GM12878 (cell line): Measurements from ENCODE around the gene CPLANE2. TPM values are rescaled to one million over a fixed set of nuclear protein-coding genes. Genes with fewer than 3 reads are reported as not detected.

Experiments used
- ATAC-seq: fragments of 200-7000 bp; cut with Tn5 transposase; 3 replicates; pipeline ENCODE4 v1.9.1; 2020; ENCODE audit warnings: mild to moderate bottlenecking, moderate library complexity
- BruUV-seq: library from RNA; stranded (reverse); fragments of 400-500 nt; replicated peaks from 2 replicates; lab custom pipeline; 2021; lab: Mats Ljungman, UMichigan
- CTCF ChIA-PET: fragments of 300-600 bp; sonication (Branson Sonifier 250); formaldehyde crosslinking; extraction: SDS; loops from one replicate; lab custom pipeline; 2021; ENCODE audit warnings: inconsistent platforms; lab: Yijun Ruan, JAX
- POLR2A ChIA-PET: fragments of 350-600 bp; formaldehyde crosslinking; extraction: SDS; loops from one replicate; lab custom pipeline; 2021; ENCODE audit warnings: inconsistent platforms; lab: Charles Lee
- RAD21 ChIA-PET: fragments of 300-600 bp; sonication (Branson Sonifier 250); formaldehyde crosslinking; loops from one replicate; lab custom pipeline; 2023; ENCODE audit warnings: antibody characterized with exemption; ENCODE audit not compliant: unreplicated experiment; lab: Charles Lee
- SMC1A ChIA-PET: fragments of 300-600 bp; sonication (Branson Sonifier 250); formaldehyde crosslinking; loops from one replicate; lab custom pipeline; 2023; ENCODE audit not compliant: unreplicated experiment, uncharacterized antibody; lab: Charles Lee
- DNase-seq: peaks from one replicate; pipeline ENCODE4 v3.0.0-alpha.2; 2011; ENCODE audit warnings: low read depth, low spot score
- FAIRE-seq: peaks from 3 replicates; lab custom pipeline; 2011; peaks lifted over from hg19 to GRCh38; lab: Jason Lieb, UNC
- H2AFZ ChIP-seq: 2 replicates; pipeline ENCODE4 v1.6.0; 2011; ENCODE audit warnings: low read depth, low read length, control low read depth; ENCODE audit not compliant: control insufficient read depth
- H3K27ac ChIP-seq: 2 replicates; pipeline ENCODE4 v1.5.1; 2011; ENCODE audit warnings: control low read depth; ENCODE audit not compliant: control insufficient read depth, insufficient read depth
- H3K27me3 ChIP-seq, 2 experiments: replicated peaks in 1 of 2; 2 replicates each; pipeline versions ENCODE4 v1.6.0 to v1.6.1; 2011; ENCODE audit warnings: low read length in 1 of 2; ENCODE audit not compliant: control insufficient read depth in 2 of 2, insufficient read depth in 2 of 2
- H3K36me3 ChIP-seq, 2 experiments: 2 replicates each; pipeline ENCODE4 v1.5.1; 2011; ENCODE audit warnings: low read length in 1 of 2; ENCODE audit not compliant: control insufficient read depth in 2 of 2, insufficient read depth in 2 of 2
- H3K4me1 ChIP-seq: 2 replicates; pipeline ENCODE4 v1.6.1; 2011; ENCODE audit warnings: mild to moderate bottlenecking, low read length, moderate library complexity, mixed read lengths; ENCODE audit not compliant: control insufficient read depth, insufficient read depth
- H3K4me2 ChIP-seq: 2 replicates; pipeline ENCODE4 v1.6.0; 2011; ENCODE audit warnings: control low read depth; ENCODE audit not compliant: control insufficient read depth, insufficient read depth
- H3K4me3 ChIP-seq: fragments of 200-600 bp; sonication (generic); 2 replicates; pipeline ENCODE4 v1.5.1; 2016
- H3K79me2 ChIP-seq: 2 replicates; pipeline ENCODE4 v1.6.0; 2011; ENCODE audit warnings: low read length; ENCODE audit not compliant: control insufficient read depth, insufficient read depth
- H3K9ac ChIP-seq: 2 replicates; pipeline ENCODE4 v1.8.0; 2011; ENCODE audit warnings: low read length, control low read depth, mixed read lengths; ENCODE audit not compliant: control insufficient read depth, insufficient read depth
- H3K9me3 ChIP-seq: replicated peaks from 3 replicates; pipeline ENCODE4 v1.5.1; 2011; ENCODE audit warnings: mild to moderate bottlenecking, low read length; ENCODE audit not compliant: control insufficient read depth, insufficient read depth
- H4K20me1 ChIP-seq: 2 replicates; pipeline ENCODE4 v1.6.0; 2011; ENCODE audit not compliant: control insufficient read depth, insufficient read depth
- HCFC1 ChIP-seq: fragments of 150-350 bp; IDR thresholded peaks from 2 replicates; pipeline ENCODE4 v1.6.1; 2014; ENCODE audit warnings: low read length
- HDGF ChIP-seq: fragments of 450-650 bp; IDR thresholded peaks from 2 replicates; pipeline ENCODE4 v1.6.1; 2016; ENCODE audit warnings: antibody characterized with exemption
- NR2C2 ChIP-seq: IDR thresholded peaks from 2 replicates; pipeline ENCODE4 v1.6.1; 2011; ENCODE audit warnings: borderline replicate concordance, low read depth; ENCODE audit not compliant: control insufficient read depth, insufficient read length
- SREBF1 ChIP-seq: IDR thresholded peaks from 2 replicates; pipeline ENCODE4 v1.6.1; 2012; ENCODE audit warnings: mild to moderate bottlenecking, low read length
- YBX1 ChIP-seq: fragments of 450-650 bp; IDR thresholded peaks from 2 replicates; pipeline ENCODE4 v1.6.1; 2016; ENCODE audit warnings: antibody characterized with exemption
- ZBED1 ChIP-seq: IDR thresholded peaks from 2 replicates; pipeline ENCODE4 v1.6.1; 2016; ENCODE audit warnings: borderline replicate concordance
- ZNF217 ChIP-seq: fragments of 450-650 bp; IDR thresholded peaks from 2 replicates; pipeline ENCODE4 v1.6.1; 2017; ENCODE audit warnings: antibody characterized with exemption, mild to moderate bottlenecking
- ZNF24 ChIP-seq: fragments of 450-650 bp; IDR thresholded peaks from 2 replicates; pipeline ENCODE4 v1.6.1; 2017; ENCODE audit warnings: antibody characterized with exemption, mild to moderate bottlenecking
- WGBS: methylation state at CpG from one replicate; pipeline ENCODE4 v1.1.6; 2016; ENCODE audit warnings: low lambda C conversion rate; ENCODE audit not compliant: insufficient replicate concordance, insufficient coverage; ENCODE audit errors: missing lambda C conversion rate; 5-methylcytosine and 5-hydroxymethylcytosine counted together
- in situ Hi-C: fragments of 300-500 bp; cut with MboI; formaldehyde crosslinking; loops from 9 replicates; pipeline ENCODE4 v1.14.3; 2018; ENCODE audit warnings: mixed read lengths
- intact Hi-C: fragments of 100-400 bp; cut with micrococcal nuclease; formaldehyde crosslinking; loops from one replicate; pipeline ENCODE4 v1.14.2; 2022; ENCODE audit not compliant: unreplicated experiment
- polyA plus RNA-seq, 11 experiments: library from polyadenylated mRNA; depleted of rRNA in 4 of 11; unstranded in 6 of 11; stranded (reverse) in 5 of 11; fragments of >200 nt; fragmentation: Nextera tagmentation in 4 of 11; fragmentation: Illumina TruSeq in 1 of 11; extraction: Ambion mirVana in 4 of 11; extraction: Trizol in 1 of 11; gene quantifications; 1 replicate in 1 of 11; 2 replicates in 10 of 11; pipeline versions ENCODE4 v1.2.1 to v1.2.3, GENCODE V29; 2011 to 2016; ENCODE audit warnings: inconsistent platforms in 2 of 11, missing spikeins in 2 of 11, low read depth in 1 of 11
- total RNA-seq, 4 experiments: library from RNA; depleted of rRNA in 3 of 4; stranded (reverse); fragments of >200 nt in 3 of 4; fragmentation: Illumina TruSeq in 1 of 4; extraction: Trizol in 1 of 4; gene quantifications; 2 replicates each; pipeline versions ENCODE4 v1.2.1 to v1.2.3, GENCODE V29; 2013 to 2021
- TF ChIP-seq, protein P1 (sequence below): fragments of 150-350 bp; IDR thresholded peaks from 2 replicates; pipeline ENCODE4 v1.6.1; 2016; ENCODE audit warnings: low read depth, low read length
- TF ChIP-seq, protein P2 (sequence below): fragments of 450-650 bp; IDR thresholded peaks from 2 replicates; pipeline ENCODE4 v1.6.1; 2017; ENCODE audit warnings: mild to moderate bottlenecking, moderate library complexity
- TF ChIP-seq, protein P3 (sequence below): fragments of 450-650 bp; formaldehyde crosslinking; IDR thresholded peaks from 2 replicates; pipeline ENCODE4 v1.4.0; 2022; ENCODE audit warnings: mild to moderate bottlenecking, moderate library complexity
- TF ChIP-seq, protein P4 (sequence below): fragments of 450-650 bp; IDR thresholded peaks from 2 replicates; pipeline ENCODE4 v1.6.1; 2016; ENCODE audit warnings: mild to moderate bottlenecking

The CPLANE2 gene
- total and polyA plus RNA-seq, 10 of the 15 experiments (the other 5 are each of a cell fraction or from before 2014, with no cell fraction given): 0.09 to 4.5 (median 2.3) TPM; not detected in 1

DNA sequence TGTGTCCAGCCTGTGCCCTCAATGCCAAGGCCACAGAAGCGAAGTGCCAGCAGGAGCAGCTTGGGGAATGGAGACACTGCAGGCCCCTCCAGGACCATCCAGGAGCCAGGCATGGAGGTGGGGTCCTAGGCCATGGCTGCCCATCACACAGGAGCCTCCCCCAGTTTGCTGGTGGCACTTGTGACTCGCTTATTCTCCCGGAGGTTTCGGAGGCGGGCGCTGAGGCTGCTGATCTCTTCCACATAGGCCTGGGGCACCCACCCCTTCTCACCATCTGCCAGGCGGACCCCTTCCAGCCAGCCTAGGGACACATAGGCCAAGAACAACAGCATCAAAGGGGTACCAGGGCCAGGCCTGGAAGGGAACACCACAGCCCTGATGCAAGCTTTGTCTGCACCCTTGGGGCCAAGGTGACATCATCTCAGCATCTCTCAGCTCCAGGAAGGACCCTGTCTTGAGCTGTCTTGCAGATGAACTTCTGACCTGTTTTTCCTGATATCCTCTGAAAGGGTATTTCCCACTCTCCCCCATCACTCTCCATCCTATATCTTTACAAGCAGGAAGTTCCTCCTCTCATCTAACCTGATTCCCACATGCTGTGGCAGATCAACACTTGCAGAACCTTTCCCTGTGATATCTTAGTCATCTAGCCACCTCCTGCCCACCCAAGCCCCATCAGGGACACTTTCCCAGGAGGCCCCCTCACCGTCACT is 38.4 kb downstream of the CPLANE2 start:
- H3K9ac ChIP-seq: no peak overlapping the region
- H2AFZ ChIP-seq: no peak overlapping the region
- H3K4me1 ChIP-seq: no peaks in the 10 kb centered on the region; the same call in 1 of the 2 replicates
- in situ Hi-C loops (no loop called here), intact Hi-C loops (no loop called here)
- H3K4me3 ChIP-seq: no peak overlapping the region
- CTCF ChIA-PET: interaction anchor here (0.9 to 1.2 kb wide), 2 partner anchors 10 to 20 kb away, joined by 3 to 6 read pairs; no protein-coding TSS in a partner anchor
- RAD21 ChIA-PET: interaction anchor here (0.8 to 1.5 kb wide), 2 partner anchors 10 to 46 kb away, joined by 3 to 4 read pairs; no protein-coding TSS in a partner anchor
- no peaks in the 10 kb centered on the region for H3K79me2 ChIP-seq
- 60% methylated on average over 8 of the region's 8 CpGs for WGBS
- no peaks in the 10 kb centered on the region for H4K20me1 ChIP-seq
- POLR2A ChIA-PET: no interaction called here
- H3K9me3 ChIP-seq: no peaks in the 10 kb centered on the region
- no peak overlapping the region for H3K27ac ChIP-seq
- BruUV-seq: no TSS peak
- no peaks in the 10 kb centered on the region for H3K36me3 ChIP-seq
- ATAC-seq (peak; percentile 32; the same call in 1 of the 3 replicates), FAIRE-seq (no peak), DNase-seq (no peak)
- SMC1A ChIA-PET: no interaction called here
- no peak overlapping the region for H3K4me2 ChIP-seq
- H3K27me3 ChIP-seq: no peaks in the 10 kb centered on the region
- TF ChIP-seq YBX1: no peak
- no peak for TF ChIP-seq SREBF1
- TF ChIP-seq, protein P1, sequence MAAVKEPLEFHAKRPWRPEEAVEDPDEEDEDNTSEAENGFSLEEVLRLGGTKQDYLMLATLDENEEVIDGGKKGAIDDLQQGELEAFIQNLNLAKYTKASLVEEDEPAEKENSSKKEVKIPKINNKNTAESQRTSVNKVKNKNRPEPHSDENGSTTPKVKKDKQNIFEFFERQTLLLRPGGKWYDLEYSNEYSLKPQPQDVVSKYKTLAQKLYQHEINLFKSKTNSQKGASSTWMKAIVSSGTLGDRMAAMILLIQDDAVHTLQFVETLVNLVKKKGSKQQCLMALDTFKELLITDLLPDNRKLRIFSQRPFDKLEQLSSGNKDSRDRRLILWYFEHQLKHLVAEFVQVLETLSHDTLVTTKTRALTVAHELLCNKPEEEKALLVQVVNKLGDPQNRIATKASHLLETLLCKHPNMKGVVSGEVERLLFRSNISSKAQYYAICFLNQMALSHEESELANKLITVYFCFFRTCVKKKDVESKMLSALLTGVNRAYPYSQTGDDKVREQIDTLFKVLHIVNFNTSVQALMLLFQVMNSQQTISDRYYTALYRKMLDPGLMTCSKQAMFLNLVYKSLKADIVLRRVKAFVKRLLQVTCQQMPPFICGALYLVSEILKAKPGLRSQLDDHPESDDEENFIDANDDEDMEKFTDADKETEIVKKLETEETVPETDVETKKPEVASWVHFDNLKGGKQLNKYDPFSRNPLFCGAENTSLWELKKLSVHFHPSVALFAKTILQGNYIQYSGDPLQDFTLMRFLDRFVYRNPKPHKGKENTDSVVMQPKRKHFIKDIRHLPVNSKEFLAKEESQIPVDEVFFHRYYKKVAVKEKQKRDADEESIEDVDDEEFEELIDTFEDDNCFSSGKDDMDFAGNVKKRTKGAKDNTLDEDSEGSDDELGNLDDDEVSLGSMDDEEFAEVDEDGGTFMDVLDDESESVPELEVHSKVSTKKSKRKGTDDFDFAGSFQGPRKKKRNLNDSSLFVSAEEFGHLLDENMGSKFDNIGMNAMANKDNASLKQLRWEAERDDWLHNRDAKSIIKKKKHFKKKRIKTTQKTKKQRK: no peak
- TF ChIP-seq NR2C2: no peak
- TF ChIP-seq, protein P2, sequence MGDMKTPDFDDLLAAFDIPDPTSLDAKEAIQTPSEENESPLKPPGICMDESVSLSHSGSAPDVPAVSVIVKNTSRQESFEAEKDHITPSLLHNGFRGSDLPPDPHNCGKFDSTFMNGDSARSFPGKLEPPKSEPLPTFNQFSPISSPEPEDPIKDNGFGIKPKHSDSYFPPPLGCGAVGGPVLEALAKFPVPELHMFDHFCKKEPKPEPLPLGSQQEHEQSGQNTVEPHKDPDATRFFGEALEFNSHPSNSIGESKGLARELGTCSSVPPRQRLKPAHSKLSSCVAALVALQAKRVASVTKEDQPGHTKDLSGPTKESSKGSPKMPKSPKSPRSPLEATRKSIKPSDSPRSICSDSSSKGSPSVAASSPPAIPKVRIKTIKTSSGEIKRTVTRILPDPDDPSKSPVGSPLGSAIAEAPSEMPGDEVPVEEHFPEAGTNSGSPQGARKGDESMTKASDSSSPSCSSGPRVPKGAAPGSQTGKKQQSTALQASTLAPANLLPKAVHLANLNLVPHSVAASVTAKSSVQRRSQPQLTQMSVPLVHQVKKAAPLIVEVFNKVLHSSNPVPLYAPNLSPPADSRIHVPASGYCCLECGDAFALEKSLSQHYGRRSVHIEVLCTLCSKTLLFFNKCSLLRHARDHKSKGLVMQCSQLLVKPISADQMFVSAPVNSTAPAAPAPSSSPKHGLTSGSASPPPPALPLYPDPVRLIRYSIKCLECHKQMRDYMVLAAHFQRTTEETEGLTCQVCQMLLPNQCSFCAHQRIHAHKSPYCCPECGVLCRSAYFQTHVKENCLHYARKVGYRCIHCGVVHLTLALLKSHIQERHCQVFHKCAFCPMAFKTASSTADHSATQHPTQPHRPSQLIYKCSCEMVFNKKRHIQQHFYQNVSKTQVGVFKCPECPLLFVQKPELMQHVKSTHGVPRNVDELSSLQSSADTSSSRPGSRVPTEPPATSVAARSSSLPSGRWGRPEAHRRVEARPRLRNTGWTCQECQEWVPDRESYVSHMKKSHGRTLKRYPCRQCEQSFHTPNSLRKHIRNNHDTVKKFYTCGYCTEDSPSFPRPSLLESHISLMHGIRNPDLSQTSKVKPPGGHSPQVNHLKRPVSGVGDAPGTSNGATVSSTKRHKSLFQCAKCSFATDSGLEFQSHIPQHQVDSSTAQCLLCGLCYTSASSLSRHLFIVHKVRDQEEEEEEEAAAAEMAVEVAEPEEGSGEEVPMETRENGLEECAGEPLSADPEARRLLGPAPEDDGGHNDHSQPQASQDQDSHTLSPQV: no peak
- TF ChIP-seq ZNF217: no peak
- TF ChIP-seq, protein P3, sequence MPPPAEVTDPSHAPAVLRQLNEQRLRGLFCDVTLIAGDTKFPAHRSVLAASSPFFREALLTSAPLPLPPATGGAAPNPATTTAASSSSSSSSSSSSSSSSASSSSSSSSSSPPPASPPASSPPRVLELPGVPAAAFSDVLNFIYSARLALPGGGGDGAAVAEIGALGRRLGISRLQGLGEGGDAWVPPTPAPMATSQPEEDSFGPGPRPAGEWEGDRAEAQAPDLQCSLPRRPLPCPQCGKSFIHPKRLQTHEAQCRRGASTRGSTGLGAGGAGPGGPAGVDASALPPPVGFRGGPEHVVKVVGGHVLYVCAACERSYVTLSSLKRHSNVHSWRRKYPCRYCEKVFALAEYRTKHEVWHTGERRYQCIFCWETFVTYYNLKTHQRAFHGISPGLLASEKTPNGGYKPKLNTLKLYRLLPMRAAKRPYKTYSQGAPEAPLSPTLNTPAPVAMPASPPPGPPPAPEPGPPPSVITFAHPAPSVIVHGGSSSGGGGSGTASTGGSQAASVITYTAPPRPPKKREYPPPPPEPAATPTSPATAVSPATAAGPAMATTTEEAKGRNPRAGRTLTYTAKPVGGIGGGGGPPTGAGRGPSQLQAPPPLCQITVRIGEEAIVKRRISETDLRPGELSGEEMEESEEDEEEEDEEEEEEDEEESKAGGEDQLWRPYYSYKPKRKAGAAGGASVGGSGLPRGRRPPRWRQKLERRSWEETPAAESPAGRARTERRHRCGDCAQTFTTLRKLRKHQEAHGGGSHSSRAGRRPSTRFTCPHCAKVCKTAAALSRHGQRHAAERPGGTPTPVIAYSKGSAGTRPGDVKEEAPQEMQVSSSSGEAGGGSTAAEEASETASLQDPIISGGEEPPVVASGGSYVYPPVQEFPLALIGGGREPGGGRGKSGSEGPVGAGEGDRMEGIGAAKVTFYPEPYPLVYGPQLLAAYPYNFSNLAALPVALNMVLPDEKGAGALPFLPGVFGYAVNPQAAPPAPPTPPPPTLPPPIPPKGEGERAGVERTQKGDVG: no peak
- TF ChIP-seq HCFC1: no peak
- TF ChIP-seq, protein P4, sequence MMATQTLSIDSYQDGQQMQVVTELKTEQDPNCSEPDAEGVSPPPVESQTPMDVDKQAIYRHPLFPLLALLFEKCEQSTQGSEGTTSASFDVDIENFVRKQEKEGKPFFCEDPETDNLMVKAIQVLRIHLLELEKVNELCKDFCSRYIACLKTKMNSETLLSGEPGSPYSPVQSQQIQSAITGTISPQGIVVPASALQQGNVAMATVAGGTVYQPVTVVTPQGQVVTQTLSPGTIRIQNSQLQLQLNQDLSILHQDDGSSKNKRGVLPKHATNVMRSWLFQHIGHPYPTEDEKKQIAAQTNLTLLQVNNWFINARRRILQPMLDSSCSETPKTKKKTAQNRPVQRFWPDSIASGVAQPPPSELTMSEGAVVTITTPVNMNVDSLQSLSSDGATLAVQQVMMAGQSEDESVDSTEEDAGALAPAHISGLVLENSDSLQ: no peak
- TF ChIP-seq ZNF24: no peak
- no peak for TF ChIP-seq HDGF
- no peak for TF ChIP-seq ZBED1
